Neuronal stem cell (in vitro differentiated cells): Measurements from ENCODE around the gene ATP5MC2.

ENCODE experiments used
- DNase-seq: peaks from one replicate; pipeline ENCODE4 v3.0.0-alpha.2; 2013; ENCODE audit warnings: low spot score
- H2AFZ ChIP-seq: one replicate; pipeline ENCODE4 v1.6.1; 2013; ENCODE audit warnings: mild to moderate bottlenecking, low read length, inconsistent platforms
- H2AK5ac ChIP-seq: 2 replicates; pipeline ENCODE4 v1.6.1; 2013; ENCODE audit warnings: low read depth, mild to moderate bottlenecking, inconsistent platforms, low read length, moderate library complexity, mixed read lengths
- H2BK120ac ChIP-seq: 2 replicates; pipeline ENCODE4 v1.6.1; 2013; ENCODE audit warnings: low read depth, mild to moderate bottlenecking, inconsistent platforms, low read length, moderate library complexity, mixed read lengths
- H2BK12ac ChIP-seq: one replicate; pipeline ENCODE4 v1.6.1; 2013; ENCODE audit warnings: low read length, inconsistent platforms
- H2BK15ac ChIP-seq: 2 replicates; pipeline ENCODE4 v1.6.1; 2013; ENCODE audit warnings: mild to moderate bottlenecking, low read length, inconsistent platforms, mixed read lengths
- H2BK5ac ChIP-seq: one replicate; pipeline ENCODE4 v1.6.1; 2013; ENCODE audit warnings: inconsistent platforms, mild to moderate bottlenecking, low read length, moderate library complexity
- H3K14ac ChIP-seq: one replicate; pipeline ENCODE4 v1.6.1; 2013; ENCODE audit warnings: low read length, inconsistent platforms
- H3K18ac ChIP-seq: 2 replicates; pipeline ENCODE4 v1.6.1; 2013; ENCODE audit warnings: low read length, inconsistent platforms
- H3K23ac ChIP-seq: 2 replicates; pipeline ENCODE4 v1.6.1; 2013; ENCODE audit warnings: low read depth, mild to moderate bottlenecking, mixed read lengths, low read length, inconsistent platforms; ENCODE audit not compliant: poor library complexity
- H3K27ac ChIP-seq: replicated peaks from 3 replicates; pipeline ENCODE4 v1.5.1; 2013; ENCODE audit warnings: low read length, inconsistent platforms
- H3K27me3 ChIP-seq, 3 experiments: 2 replicates each; pipeline ENCODE4 v1.6.1; 2013; ENCODE audit warnings: low read length in 3 of 3, mild to moderate bottlenecking in 2 of 3, inconsistent platforms in 1 of 3, low read depth in 1 of 3, mixed read lengths in 1 of 3, moderate library complexity in 1 of 3; ENCODE audit not compliant: control insufficient read depth in 3 of 3, insufficient read depth in 3 of 3
- H3K36me3 ChIP-seq, 2 donors: replicated peaks in 1 of 2; 2 replicates each; pipeline ENCODE4 v1.6.1; 2013; ENCODE audit warnings: low read length in 2 of 2; ENCODE audit not compliant: control insufficient read depth in 2 of 2, insufficient read depth in 2 of 2
- H3K4ac ChIP-seq: 2 replicates; pipeline ENCODE4 v1.6.1; 2013; ENCODE audit warnings: inconsistent platforms, mild to moderate bottlenecking, low read length, moderate library complexity
- H3K4me1 ChIP-seq, 2 donors: 1 replicate in 1 of 2; 2 replicates in 1 of 2; pipeline ENCODE4 v1.6.1; 2013; ENCODE audit warnings: low read length in 2 of 2, low read depth in 1 of 2; ENCODE audit not compliant: control insufficient read depth in 2 of 2, insufficient read depth in 1 of 2
- H3K4me2 ChIP-seq: one replicate; pipeline ENCODE4 v1.6.1; 2013; ENCODE audit warnings: mild to moderate bottlenecking, low read length, inconsistent platforms; ENCODE audit not compliant: insufficient read depth, poor library complexity, severe bottlenecking
- H3K4me3 ChIP-seq, 2 donors: 2 replicates each; pipeline ENCODE4 v1.5.1; 2013; ENCODE audit warnings: low read length in 2 of 2, mild to moderate bottlenecking in 2 of 2, inconsistent platforms in 1 of 2, moderate library complexity in 1 of 2
- H3K79me1 ChIP-seq: one replicate; pipeline ENCODE4 v1.6.1; 2013; ENCODE audit warnings: low read depth, mild to moderate bottlenecking, inconsistent platforms, low read length, moderate library complexity
- H3K9ac ChIP-seq: one replicate; pipeline ENCODE4 v1.6.1; 2013; ENCODE audit warnings: mild to moderate bottlenecking, low read depth, low read length, inconsistent platforms; ENCODE audit not compliant: poor library complexity
- H3K9me3 ChIP-seq, 2 donors: replicated peaks in 1 of 2; 2 replicates each; pipeline versions ENCODE3 to v1.6.1; 2013; ENCODE audit warnings: low read length in 2 of 2, mild to moderate bottlenecking in 2 of 2, inconsistent platforms in 1 of 2, low read depth in 1 of 2, mixed read lengths in 1 of 2, moderate library complexity in 1 of 2; ENCODE audit not compliant: control insufficient read depth in 2 of 2, insufficient read depth in 1 of 2
- H4K8ac ChIP-seq: one replicate; pipeline ENCODE4 v1.6.1; 2013; ENCODE audit warnings: low read depth, mild to moderate bottlenecking, inconsistent platforms, low read length, moderate library complexity
- H4K91ac ChIP-seq: one replicate; pipeline ENCODE4 v1.6.1; 2013; ENCODE audit warnings: low read length, low read depth, mild to moderate bottlenecking, inconsistent platforms; ENCODE audit not compliant: poor library complexity
- WGBS, 2 donors: extraction: QIAGEN DNeasy Blood & Tissue Kit; methylation state at CpG; one replicate each; pipeline ENCODE4 v1.1.7; 2013; ENCODE audit warnings: missing lambda C conversion rate in 2 of 2, mixed read lengths in 1 of 2; ENCODE audit not compliant: insufficient read length in 2 of 2, insufficient replicate concordance in 1 of 2; ENCODE audit errors: extremely low coverage in 2 of 2; 5-methylcytosine and 5-hydroxymethylcytosine counted together

ATP5MC2 gene

GRCh38 chr12:53664191-53664590 lies 11.7 kb downstream of the ATP5MC2 start:
- Histone ChIP-seq H3K4me1 (peaks cover 3 to 6% of the 10 kb centered on the region in 2 donors), H2AK5ac (no peak overlapping the region), H3K14ac (no peak overlapping the region), H3K36me3 (peaks cover 27 to 68% of the 10 kb centered on the region in 2 donors), H2AFZ (no peak overlapping the region), H3K18ac (no peak overlapping the region), H3K9ac (no peak overlapping the region), H3K79me1 (no peaks in the 10 kb centered on the region), H4K91ac (no peak overlapping the region), H2BK120ac (no peak overlapping the region), H3K4me3 (no peak overlapping the region), H2BK15ac (no peak overlapping the region), H3K4me2 (no peak overlapping the region), H3K4ac (no peak overlapping the region), H3K27me3 (no peaks in the 10 kb centered on the region), H2BK5ac (no peak overlapping the region), H4K8ac (no peak overlapping the region), H3K9me3 (no peaks in the 10 kb centered on the region), H2BK12ac (no peak overlapping the region), H3K23ac (no peak overlapping the region), H3K27ac (no peak overlapping the region)
- DNase-seq, result no peak
- WGBS, 2 donors, result no CpG with 5 or more reads among the region's 5 CpGs

- Histone ChIP-seq H3K18ac (peak overlapping the region; percentile 34), H4K8ac (no peak overlapping the region), H3K79me1 (no peaks in the 10 kb centered on the region), H2BK12ac (peak overlapping the region; percentile 51), H3K4me3 (no peak overlapping the region), H3K23ac (no peak overlapping the region), H3K4me2 (no peak overlapping the region), H3K36me3 (peaks cover 14 to 28% of the 10 kb centered on the region in 2 donors), H2BK5ac (no peak overlapping the region), H3K27me3 (no peaks in the 10 kb centered on the region), H2BK120ac (no peak overlapping the region), H3K9me3 (no peaks in the 10 kb centered on the region), H2BK15ac (no peak overlapping the region), H3K4me1 (peaks cover 9 to 13% of the 10 kb centered on the region in 2 donors), H2AFZ (no peak overlapping the region), H3K27ac (peak overlapping the region; percentile 96), H2AK5ac (no peak overlapping the region), H3K14ac (no peak overlapping the region), H3K9ac (no peak overlapping the region), H3K4ac (no peak overlapping the region), H4K91ac (no peak overlapping the region)
- no CpG with 5 or more reads among the region's 5 CpGs for WGBS, 2 donors
- DNase-seq, result no peak
Observed at GRCh38 chr12:53660041-53660440, 15.8 kb downstream of the ATP5MC2 start.

DNA sequence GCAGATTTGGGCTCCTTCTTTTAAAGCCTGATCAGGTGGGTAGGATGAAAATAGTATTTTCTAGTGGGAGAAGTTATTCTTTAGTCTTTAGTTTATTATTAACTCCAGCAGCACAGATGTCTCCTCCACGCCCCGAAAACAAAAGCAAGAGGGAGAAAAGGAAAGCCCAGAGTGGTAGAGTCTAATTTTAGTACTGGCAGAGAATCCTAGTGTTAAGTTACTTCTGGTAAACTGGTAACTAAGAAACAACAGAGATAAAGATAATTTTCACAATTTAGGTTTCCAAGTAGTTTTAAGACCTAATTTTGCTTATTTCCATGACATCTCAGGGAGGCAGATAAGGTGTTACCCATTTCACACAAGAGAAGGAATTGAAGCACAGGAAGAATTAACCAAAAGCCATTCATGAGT lies 16.3 kb downstream of the ATP5MC2 start:
- Histone ChIP-seq H2AFZ (peak overlapping the region; percentile 19), H2BK5ac (no peak overlapping the region), H2AK5ac (no peak overlapping the region), H4K91ac (no peak overlapping the region), H3K36me3 (peaks cover 11 to 23% of the 10 kb centered on the region in 2 donors), H2BK15ac (no peak overlapping the region), H3K9me3 (no peaks in the 10 kb centered on the region), H3K9ac (no peak overlapping the region), H3K4ac (no peak overlapping the region), H2BK12ac (no peak overlapping the region), H2BK120ac (no peak overlapping the region), H3K27ac (peak overlapping the region; percentile 96), H3K79me1 (no peaks in the 10 kb centered on the region), H3K27me3 (no peaks in the 10 kb centered on the region), H3K14ac (no peak overlapping the region), H4K8ac (no peak overlapping the region), H3K18ac (no peak overlapping the region), H3K23ac (no peak overlapping the region), H3K4me1 (peaks cover 9 to 13% of the 10 kb centered on the region in 2 donors), H3K4me2 (peak overlapping the region; percentile 20), H3K4me3 (no peak overlapping the region)
- WGBS, 2 donors, result no CpG with 5 or more reads among the region's 2 CpGs
- no peak for DNase-seq

DNA sequence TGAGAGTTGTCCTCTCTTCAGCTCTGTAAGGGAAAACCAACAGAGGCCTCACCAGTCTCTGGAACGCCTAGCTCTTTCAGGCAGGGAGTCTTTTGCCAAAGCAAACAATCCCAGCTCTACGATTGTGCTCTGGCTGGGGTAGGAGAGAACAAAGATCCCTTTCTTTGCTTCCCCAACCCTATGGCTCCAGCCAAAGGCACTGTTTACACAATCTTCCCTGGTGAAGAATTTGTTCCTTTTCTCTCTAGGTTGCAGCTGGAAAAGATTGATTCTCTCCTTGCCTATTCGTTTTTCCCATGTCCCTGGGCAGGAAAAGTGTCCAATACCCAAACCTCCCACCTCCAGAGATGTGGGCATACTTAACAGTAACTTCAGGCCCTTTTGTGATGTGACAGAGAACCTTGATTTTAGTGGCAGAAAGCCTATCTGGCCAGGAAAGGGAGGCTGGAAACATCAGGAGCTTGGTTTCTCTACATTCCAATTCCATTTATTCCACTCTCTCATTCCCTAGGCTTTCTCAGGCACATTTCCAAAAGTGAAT lies 16.8 kb downstream of the ATP5MC2 start:
- H2BK12ac ChIP-seq, result no peak overlapping the region
- H2BK15ac ChIP-seq, result no peak overlapping the region
- H3K18ac ChIP-seq, result no peak overlapping the region
- H3K4me3 ChIP-seq, result no peak overlapping the region
- WGBS, 2 donors, result no CpG with 5 or more reads among the region's 3 CpGs
- peak; percentile 71 for DNase-seq
- no peaks in the 10 kb centered on the region for H3K79me1 ChIP-seq
- H4K91ac ChIP-seq, result no peak overlapping the region
- no peaks in the 10 kb centered on the region for H3K27me3 ChIP-seq
- H3K14ac ChIP-seq, result no peak overlapping the region
- H3K4me1 ChIP-seq, result peaks cover 9 to 13% of the 10 kb centered on the region in 2 donors
- no peak overlapping the region for H3K4ac ChIP-seq
- H2AFZ ChIP-seq, result peak overlapping the region; percentile 19
- no peak overlapping the region for H2BK5ac ChIP-seq
- no peak overlapping the region for H3K23ac ChIP-seq
- H3K9ac ChIP-seq, result no peak overlapping the region
- H2BK120ac ChIP-seq, result no peak overlapping the region
- peaks cover 9 to 18% of the 10 kb centered on the region in 2 donors for H3K36me3 ChIP-seq
- peak overlapping the region; percentile 96 for H3K27ac ChIP-seq
- H3K4me2 ChIP-seq, result no peak overlapping the region
- no peaks in the 10 kb centered on the region for H3K9me3 ChIP-seq
- H4K8ac ChIP-seq, result no peak overlapping the region
- no peak overlapping the region for H2AK5ac ChIP-seq
